Neural crest cell (in vitro differentiated cells): ENCODE results near the gene PCDHGA5. TPM values are rescaled to one million over a fixed set of nuclear protein-coding genes. Genes with fewer than 3 reads are reported as not detected.
"Not testable (repeated sequence)": the region's sequence is repeated elsewhere in the genome, so short reads cannot be mapped to it uniquely, and the experiment has no call there.

ENCODE experiments used
- DNase-seq: peaks from one replicate; pipeline ENCODE4 v3.0.0; 2021; ENCODE audit warnings: low read depth, mixed read lengths, low spot score
- H3K27ac Mint-ChIP-seq: one replicate; pipeline ENCODE4 v1.8.0; 2021; ENCODE audit warnings: mild to moderate bottlenecking, mixed read lengths; ENCODE audit not compliant: unreplicated experiment
- H3K27me3 Mint-ChIP-seq: 2 replicates; pipeline ENCODE4 v1.8.0; 2021; ENCODE audit warnings: low read depth, mild to moderate bottlenecking, mixed read lengths
- H3K36me3 Mint-ChIP-seq: 2 replicates; pipeline ENCODE4 v1.8.0; 2021; ENCODE audit warnings: low read depth, mild to moderate bottlenecking, mixed read lengths
- H3K4me1 Mint-ChIP-seq: 2 replicates; pipeline ENCODE4 v1.8.0; 2021; ENCODE audit warnings: mixed read lengths
- H3K4me3 Mint-ChIP-seq: one replicate; pipeline ENCODE4 v1.8.0; 2021; ENCODE audit warnings: mild to moderate bottlenecking, mixed read lengths
- H3K9me3 Mint-ChIP-seq: 2 replicates; pipeline ENCODE4 v1.8.0; 2021; ENCODE audit warnings: mixed read lengths
- CTCF ChIP-seq: fragments of 200-600 bp; sonication (generic); conservative IDR thresholded peaks from 2 replicates; pipeline ENCODE4 v1.5.0; 2021; ENCODE audit warnings: antibody characterized with exemption, mild to moderate bottlenecking
- total RNA-seq: library from RNA; stranded (reverse); gene quantifications from 2 replicates; pipeline ENCODE4 v1.2.1, GENCODE V29; 2021

PCDHGA5 gene
- total RNA-seq, 1 donor from 2014 or later = 0.51 TPM

DNA sequence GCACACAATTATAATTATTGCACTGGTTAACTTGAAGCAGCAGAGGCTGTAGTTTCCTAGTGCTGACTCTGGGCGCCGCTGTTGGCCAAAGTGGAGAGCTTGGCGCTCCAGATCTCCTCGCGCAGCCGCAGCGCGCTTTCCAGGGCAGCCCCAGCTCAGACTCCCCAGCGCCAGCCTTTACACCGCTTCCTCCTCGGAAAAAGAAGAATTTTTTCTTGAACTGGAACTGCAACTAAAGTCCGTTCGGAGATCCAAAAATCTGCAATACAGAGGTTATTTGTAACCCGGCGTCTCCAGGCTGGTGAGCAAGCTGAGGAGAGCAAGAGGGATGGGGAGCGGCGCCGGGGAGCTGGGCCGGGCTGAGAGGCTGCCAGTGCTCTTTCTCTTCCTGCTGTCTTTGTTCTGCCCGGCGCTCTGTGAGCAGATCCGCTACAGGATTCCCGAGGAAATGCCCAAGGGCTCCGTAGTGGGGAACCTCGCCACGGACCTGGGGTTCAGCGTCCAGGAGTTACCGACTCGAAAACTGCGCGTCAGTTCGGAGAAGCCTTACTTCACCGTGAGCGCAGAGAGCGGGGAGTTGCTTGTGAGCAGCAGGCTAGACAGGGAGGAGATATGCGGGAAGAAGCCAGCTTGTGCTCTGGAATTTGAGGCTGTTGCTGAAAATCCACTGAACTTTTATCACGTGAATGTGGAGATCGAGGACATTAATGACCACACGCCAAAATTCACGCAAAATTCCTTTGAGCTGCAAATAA, 23.8 kb downstream of the PCDHGA5 start, which contains the start of gene PCDHGB4:
PCDHGB4 (plus strand) TSS at position 142 of the 755 bp plus-strand sequence; CDS start at position 329, 187 bp downstream.
- not testable (repeated sequence) for DNase-seq, H3K27me3 Mint-ChIP-seq, H3K4me1 Mint-ChIP-seq, H3K27ac Mint-ChIP-seq
- Mint-ChIP-seq H3K4me3 (peak within 1 kb of the TSS; percentile 44), H3K9me3 (peaks cover 30% of the 10 kb centered on the region), H3K36me3 (peaks cover 49% of the 10 kb centered on the region)
- TF ChIP-seq CTCF = peak; percentile 71

DNA sequence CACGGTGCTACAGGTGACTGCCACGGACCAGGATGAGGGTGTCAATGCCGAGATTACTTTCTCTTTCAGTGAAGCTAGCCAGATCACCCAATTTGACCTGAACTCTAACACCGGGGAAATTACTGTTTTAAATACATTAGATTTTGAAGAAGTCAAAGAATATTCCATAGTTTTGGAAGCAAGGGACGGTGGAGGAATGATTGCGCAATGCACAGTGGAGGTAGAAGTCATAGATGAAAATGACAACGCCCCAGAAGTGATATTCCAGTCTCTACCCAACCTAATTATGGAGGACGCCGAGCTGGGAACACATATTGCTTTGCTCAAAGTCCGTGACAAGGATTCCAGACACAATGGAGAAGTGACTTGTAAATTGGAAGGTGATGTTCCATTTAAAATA, 24.7 kb downstream of the PCDHGA5 start:
- Mint-ChIP-seq H3K9me3 (peaks cover 30% of the 10 kb centered on the region), H3K27me3 (no peaks in the 10 kb centered on the region), H3K27ac (no peak overlapping the region), H3K4me1 (no peaks in the 10 kb centered on the region), H3K4me3 (no peak overlapping the region), H3K36me3 (peaks cover 51% of the 10 kb centered on the region)
- no peak for DNase-seq
- no peak for TF ChIP-seq CTCF

DNA sequence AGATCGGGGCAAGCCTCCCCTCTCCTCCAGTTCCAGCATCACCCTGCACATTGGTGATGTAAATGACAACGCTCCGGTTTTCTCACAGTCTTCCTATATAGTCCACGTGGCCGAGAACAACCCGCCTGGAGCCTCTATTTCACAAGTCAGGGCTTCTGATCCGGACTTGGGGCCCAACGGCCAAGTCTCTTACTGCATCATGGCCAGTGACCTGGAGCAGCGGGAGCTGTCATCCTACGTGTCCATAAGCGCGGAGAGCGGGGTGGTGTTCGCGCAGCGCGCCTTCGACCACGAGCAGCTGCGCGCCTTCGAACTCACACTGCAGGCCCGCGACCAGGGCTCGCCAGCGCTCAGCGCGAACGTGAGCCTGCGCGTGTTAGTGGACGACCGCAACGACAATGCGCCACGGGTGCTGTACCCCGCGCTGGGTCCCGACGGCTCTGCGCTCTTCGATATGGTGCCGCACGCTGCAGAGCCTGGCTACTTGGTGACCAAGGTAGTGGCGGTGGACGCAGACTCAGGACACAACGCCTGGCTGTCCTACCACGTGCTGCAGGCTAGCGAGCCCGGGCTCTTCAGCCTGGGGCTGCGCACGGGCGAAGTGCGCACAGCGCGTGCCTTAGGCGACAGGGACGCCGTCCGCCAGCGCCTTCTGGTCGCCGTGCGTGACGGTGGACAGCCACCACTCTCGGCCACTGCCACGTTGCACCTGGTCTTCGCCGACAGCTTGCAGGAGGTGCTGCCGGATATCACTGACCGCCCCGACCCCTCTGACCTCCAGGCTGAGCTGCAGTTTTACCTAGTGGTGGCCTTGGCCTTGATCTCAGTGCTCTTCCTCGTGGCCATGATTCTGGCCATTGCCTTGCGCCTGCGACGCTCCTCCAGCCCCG, 25.4 kb downstream of the PCDHGA5 start:
- Mint-ChIP-seq H3K27ac (peak overlapping the region; percentile 41), H3K4me3 (no peak overlapping the region), H3K9me3 (peaks cover 31% of the 10 kb centered on the region), H3K4me1 (no peaks in the 10 kb centered on the region), H3K27me3 (no peaks in the 10 kb centered on the region), H3K36me3 (peaks cover 57% of the 10 kb centered on the region)
- DNase-seq = no peak
- TF ChIP-seq CTCF = no peak

DNA sequence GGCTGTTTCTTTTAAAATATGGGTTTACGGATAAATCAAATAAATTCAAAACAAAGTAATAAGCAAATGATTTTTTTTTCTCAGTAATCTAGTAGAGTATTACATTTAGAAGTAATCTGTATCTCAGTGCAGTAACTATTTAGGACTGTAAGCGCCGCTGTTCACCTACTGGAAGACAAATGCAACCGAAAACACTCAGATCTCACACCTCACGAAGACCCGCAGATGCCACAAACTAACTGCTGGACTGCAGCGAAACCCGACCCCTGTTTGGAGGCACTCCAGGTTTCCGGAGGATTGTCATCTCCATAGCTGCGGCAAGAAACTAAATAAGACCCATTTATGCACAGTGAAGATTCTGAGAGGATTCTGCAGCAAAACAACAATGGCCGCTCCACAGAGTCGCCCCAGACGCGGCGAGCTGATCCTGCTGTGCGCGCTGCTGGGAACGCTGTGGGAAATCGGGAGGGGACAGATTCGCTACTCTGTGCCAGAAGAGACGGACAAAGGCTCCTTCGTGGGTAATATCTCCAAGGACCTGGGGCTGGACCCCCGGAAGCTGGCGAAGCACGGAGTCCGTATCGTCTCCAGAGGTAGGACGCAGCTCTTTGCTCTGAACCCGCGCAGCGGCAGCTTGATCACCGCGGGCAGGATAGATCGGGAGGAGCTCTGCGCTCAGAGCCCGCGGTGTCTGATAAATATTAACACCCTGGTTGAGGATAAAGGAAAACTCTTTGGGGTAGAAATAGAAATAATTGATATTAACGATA, 28.7 kb downstream of the PCDHGA5 start, which contains the start of gene PCDHGA8:
PCDHGA8 (plus strand) TSS at position 205 of the 770 bp plus-strand sequence; CDS start at position 386, 181 bp downstream.
- Mint-ChIP-seq H3K36me3 (peaks cover 43% of the 10 kb centered on the region), H3K4me1 (no peaks in the 10 kb centered on the region), H3K4me3 (no peak within 1 kb of the TSS), H3K27ac (no peak within 1 kb of the TSS), H3K27me3 (no peaks in the 10 kb centered on the region), H3K9me3 (peaks cover 24% of the 10 kb centered on the region)
- DNase-seq = no peak
- no peak for TF ChIP-seq CTCF

- no peak overlapping the region for H3K27ac Mint-ChIP-seq
- H3K4me1 Mint-ChIP-seq = no peaks in the 10 kb centered on the region
- no peak for DNase-seq
- peaks cover 43% of the 10 kb centered on the region for H3K36me3 Mint-ChIP-seq
- no peaks in the 10 kb centered on the region for H3K27me3 Mint-ChIP-seq
- no peak for TF ChIP-seq CTCF
- peaks cover 24% of the 10 kb centered on the region for H3K9me3 Mint-ChIP-seq
- H3K4me3 Mint-ChIP-seq = no peak overlapping the region
Measured at GRCh38 chr5:141393267-141393666, 29.3 kb downstream of the PCDHGA5 start.

DNA sequence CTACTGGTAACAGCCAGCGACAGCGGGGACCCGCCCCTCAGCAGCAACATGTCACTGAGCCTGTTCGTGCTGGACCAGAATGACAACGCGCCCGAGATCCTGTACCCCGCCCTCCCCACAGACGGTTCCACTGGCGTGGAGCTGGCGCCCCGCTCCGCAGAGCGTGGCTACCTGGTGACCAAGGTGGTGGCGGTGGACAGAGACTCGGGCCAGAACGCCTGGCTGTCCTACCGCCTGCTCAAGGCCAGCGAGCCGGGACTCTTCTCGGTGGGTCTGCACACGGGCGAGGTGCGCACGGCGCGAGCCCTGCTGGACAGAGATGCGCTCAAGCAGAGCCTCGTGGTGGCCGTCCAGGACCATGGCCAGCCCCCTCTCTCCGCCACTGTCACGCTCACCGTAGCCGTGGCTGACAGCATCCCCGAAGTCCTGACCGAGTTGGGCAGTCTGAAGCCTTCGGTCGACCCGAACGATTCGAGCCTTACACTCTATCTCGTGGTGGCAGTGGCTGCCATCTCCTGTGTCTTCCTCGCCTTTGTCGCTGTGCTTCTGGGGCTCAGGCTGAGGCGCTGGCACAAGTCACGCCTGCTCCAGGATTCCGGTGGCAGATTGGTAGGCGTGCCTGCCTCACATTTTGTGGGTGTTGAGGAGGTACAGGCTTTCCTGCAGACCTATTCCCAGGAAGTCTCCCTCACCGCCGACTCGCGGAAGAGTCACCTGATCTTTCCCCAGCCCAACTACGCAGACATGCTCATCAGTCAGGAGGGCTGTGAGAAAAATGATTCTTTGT, 30.6 kb downstream of the PCDHGA5 start:
- Mint-ChIP-seq H3K9me3 (peaks cover 26% of the 10 kb centered on the region), H3K36me3 (peaks cover 43% of the 10 kb centered on the region)
- H3K27me3 Mint-ChIP-seq, H3K4me3 Mint-ChIP-seq, H3K4me1 Mint-ChIP-seq, H3K27ac Mint-ChIP-seq, DNase-seq: not testable (repeated sequence)
